ENCODE data around the gene ADCY5. TPM values are rescaled to one million over a fixed set of nuclear protein-coding genes. Genes with fewer than 3 reads are reported as not detected.

Gene ADCY5
- total RNA-seq, 2 donors from 2014 or later = not detected

DNA sequence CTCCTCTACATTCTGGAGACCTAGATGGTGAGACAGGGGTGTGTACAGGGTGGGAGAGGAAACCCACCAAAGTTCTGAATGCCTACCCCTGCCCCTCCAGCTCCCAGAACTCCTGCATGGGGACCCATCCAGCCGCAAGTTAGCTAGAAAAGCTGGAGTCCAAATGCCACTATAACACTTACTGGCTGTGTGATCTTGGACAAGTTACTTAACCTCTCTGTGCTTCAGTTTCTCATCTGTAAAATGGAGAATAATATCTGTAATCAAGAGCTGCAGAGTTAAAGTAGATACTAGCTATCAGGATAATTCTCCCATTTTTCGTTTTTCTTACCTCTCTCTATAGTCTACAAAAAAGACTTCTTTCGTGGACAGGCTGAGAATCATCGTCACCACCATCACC is 63.4 kb downstream of the ADCY5 start:
- Mint-ChIP-seq H3K9me3 (no peaks in the 10 kb centered on the region), H3K36me3 (ENCODE audit: low read depth) (no peaks in the 10 kb centered on the region), H3K4me1 (no peaks in the 10 kb centered on the region)

DNA sequence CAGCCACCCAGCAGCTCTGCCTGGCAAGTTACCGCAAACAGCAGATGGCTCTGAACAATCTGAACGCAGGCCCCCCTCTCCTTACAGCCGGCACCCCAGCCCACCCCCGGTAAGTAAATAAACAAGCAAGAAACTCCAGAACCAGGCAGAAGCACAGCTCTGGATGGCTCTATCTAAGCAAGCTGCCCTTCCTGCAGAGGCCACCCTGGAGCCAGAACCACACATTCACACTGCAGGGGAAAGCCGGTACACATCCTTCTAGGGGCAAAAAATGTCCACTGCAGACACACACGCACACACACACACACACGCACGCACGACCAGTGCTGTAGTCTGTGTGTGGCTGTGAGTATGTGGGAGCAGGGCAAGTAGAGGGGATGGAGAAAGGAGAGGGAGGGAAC is 63.9 kb downstream of the ADCY5 start:
- Mint-ChIP-seq H3K9me3 (no peaks in the 10 kb centered on the region), H3K36me3 (ENCODE audit: low read depth) (no peaks in the 10 kb centered on the region), H3K27me3 (peaks cover 29% of the 10 kb centered on the region), H3K27ac (no peak overlapping the region), H3K4me3 (no peak overlapping the region), H3K4me1 (no peaks in the 10 kb centered on the region)
- ATAC-seq (replicated peaks) = no peak

More for the DNA sequence above, 63.4 kb downstream of the ADCY5 start:
- Mint-ChIP-seq H3K4me3 (no peak overlapping the region), H3K27me3 (peaks cover 29% of the 10 kb centered on the region), H3K27ac (no peak overlapping the region)
- no peak for ATAC-seq (replicated peaks)

DNA sequence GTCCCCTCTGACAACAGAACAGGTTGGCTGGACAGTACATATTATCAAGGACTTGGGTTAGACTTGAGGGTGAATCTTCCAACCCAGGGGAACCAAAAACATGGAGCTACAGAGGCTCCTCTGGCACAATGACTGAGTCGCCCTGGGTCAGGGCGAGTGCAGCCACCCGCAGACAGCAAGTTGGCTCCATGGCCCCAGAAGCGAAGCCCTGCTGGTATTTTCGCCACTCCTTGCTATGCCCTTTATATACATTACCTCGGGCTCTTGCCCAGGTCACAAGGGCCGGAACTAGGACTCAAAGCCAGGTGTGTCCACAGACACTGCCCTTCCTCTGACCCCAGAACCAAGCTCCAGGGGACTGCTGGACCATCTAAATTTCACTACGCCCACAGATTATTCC is 64.6 kb downstream of the ADCY5 start:
- Mint-ChIP-seq H3K4me1 (no peaks in the 10 kb centered on the region), H3K27me3 (peaks cover 29% of the 10 kb centered on the region), H3K27ac (no peak overlapping the region), H3K9me3 (no peaks in the 10 kb centered on the region), H3K36me3 (ENCODE audit: low read depth) (no peaks in the 10 kb centered on the region), H3K4me3 (no peak overlapping the region)
- no peak for ATAC-seq (replicated peaks)

DNA sequence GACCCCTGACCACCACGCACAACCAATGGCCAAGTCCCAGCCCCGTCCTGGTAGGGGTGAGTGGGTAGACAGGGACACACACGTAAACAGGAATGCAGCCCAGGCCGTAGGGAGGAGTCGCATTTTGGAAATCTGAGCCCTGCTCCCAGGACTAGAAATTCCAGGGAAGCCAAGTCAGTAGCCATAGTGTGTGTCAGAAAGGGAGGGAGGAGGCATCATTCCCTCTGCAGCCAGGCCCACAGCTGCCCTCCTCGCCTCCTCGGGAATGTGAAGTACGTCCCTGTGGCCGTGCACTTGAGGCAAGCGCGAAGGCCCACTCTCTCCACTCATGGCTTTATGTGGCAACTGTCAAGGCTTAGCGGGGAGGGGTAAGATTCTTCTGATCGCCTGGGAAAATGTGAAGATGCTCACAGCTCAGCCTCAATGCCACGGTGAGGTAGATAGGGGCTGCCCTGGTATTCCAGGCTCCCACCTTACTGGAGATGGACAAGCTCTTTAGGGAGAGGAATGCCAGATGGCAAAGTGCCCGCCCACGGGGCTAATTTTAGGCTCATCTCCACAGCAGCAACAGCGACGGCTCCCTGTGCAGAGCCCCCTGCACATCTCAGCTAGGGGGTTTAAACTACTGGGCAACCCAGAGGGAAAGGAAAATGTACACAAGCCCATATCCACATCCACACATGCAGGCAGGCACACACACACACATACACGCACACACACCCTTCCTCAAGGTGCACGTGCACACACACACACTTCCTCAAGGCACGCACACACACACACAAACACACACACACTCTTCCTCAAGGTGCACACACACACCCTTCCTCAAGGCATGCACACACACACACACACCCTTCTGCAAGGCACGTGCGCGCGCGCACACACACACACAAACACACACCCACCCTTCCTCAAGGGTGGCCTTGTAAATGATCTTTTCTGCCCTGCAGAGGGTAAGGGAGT is 65.5 kb downstream of the ADCY5 start:
- ATAC-seq (replicated peaks) = no peak
- no peaks in the 10 kb centered on the region for H3K9me3 Mint-ChIP-seq
- no peaks in the 10 kb centered on the region for H3K36me3 Mint-ChIP-seq (ENCODE audit: low read depth)
- H3K27me3 Mint-ChIP-seq = peaks cover 27% of the 10 kb centered on the region
- H3K4me3 Mint-ChIP-seq = no peak overlapping the region
- H3K4me1 Mint-ChIP-seq = no peaks in the 10 kb centered on the region
- no peak overlapping the region for H3K27ac Mint-ChIP-seq

DNA sequence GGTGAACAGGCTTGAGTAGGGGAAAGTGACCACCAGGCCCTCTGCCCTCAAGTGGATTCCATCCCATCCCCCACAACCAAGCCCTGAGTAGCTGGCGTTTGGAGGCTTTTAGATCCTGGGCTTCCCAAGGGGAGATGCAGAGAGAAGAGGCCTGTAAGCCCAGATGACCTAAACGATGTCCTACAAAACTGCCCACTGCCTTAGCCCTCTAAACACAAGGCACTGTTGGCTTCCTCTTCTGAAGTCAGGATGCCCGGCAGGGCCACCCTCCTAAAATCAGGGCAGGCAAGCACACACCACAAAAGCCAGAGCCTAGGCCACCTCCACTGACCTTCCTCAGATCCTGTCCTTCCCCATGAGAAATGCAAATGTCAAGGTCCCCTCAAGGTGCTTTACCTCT is 68.6 kb downstream of the ADCY5 start:
- Mint-ChIP-seq H3K4me3 (no peak overlapping the region), H3K27ac (no peak overlapping the region), H3K27me3 (peaks cover 17% of the 10 kb centered on the region), H3K9me3 (no peaks in the 10 kb centered on the region), H3K36me3 (ENCODE audit: low read depth) (no peaks in the 10 kb centered on the region), H3K4me1 (no peaks in the 10 kb centered on the region)
- no peak for ATAC-seq (replicated peaks)

DNA sequence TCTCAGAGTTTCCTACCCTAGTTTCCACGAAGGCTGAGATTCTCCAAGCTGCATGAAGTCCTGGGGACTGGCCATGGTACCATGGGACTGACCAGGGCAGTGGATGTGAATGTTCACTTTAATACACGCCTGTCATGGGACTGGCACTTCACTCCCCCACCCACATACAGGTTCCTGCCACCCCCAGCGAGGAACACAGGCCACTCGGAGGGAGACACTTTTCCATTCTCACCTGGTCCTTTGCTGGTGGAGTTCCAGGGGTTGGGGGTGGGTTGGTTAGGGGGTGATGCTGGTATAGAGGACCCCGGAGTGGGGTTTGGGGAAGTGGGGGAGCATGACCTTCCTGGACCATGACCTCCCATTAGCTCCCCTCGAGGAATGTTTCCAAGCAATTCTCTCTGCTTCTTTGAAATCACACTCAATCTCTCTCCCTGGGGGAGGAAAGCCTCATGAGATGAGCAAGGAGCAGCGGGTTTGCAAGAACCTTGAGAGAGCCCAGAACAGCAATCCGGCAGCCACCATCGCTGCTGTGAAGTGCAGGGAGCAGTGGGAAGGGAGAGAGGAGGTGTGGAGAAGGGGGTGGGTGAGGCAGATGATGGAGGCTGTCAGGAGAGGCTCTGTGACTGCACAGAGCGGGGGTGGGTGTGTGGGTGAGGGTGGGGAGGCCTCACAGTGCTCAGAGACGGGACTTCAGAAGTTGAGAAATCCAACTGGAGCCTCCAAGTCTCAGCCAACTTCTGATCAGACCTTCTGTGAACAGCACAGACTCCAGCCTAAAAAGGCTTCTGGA is 69.7 kb downstream of the ADCY5 start:
- ATAC-seq (replicated peaks) = no peak
- no peak overlapping the region for H3K27ac Mint-ChIP-seq
- H3K27me3 Mint-ChIP-seq = peaks cover 9% of the 10 kb centered on the region
- no peaks in the 10 kb centered on the region for H3K4me1 Mint-ChIP-seq
- no peak overlapping the region for H3K4me3 Mint-ChIP-seq
- no peaks in the 10 kb centered on the region for H3K36me3 Mint-ChIP-seq (ENCODE audit: low read depth)
- H3K9me3 Mint-ChIP-seq = no peaks in the 10 kb centered on the region

DNA sequence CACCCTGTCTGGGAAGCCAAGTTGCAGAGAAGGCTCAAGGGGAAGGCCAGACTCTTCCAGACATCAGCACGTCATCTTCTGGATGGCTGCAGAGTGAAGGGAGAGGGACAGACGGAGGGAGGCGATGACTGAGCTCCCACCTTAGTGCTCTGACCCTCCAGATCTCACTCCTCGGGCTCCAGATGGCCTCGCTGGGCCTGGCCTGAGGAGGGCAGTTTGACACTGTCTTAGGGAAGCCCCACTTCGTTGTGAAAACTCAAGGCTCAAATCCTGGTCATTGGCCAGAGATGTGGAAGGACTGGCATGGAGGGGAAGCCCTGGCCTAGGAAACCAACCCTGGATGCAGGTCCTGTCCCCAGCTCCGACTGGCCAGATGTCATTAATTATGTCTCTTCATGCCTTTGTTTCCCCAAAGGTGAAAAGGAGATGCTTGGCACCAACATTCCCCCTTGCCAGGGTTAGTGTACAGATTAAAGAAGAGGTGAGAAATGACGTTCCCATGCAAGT is 70.4 kb downstream of the ADCY5 start:
- H3K9me3 Mint-ChIP-seq = no peaks in the 10 kb centered on the region
- H3K27ac Mint-ChIP-seq = no peak overlapping the region
- peaks cover 6% of the 10 kb centered on the region for H3K27me3 Mint-ChIP-seq
- no peak for ATAC-seq (replicated peaks)
- H3K36me3 Mint-ChIP-seq (ENCODE audit: low read depth) = no peaks in the 10 kb centered on the region
- H3K4me3 Mint-ChIP-seq = no peak overlapping the region
- no peaks in the 10 kb centered on the region for H3K4me1 Mint-ChIP-seq

DNA sequence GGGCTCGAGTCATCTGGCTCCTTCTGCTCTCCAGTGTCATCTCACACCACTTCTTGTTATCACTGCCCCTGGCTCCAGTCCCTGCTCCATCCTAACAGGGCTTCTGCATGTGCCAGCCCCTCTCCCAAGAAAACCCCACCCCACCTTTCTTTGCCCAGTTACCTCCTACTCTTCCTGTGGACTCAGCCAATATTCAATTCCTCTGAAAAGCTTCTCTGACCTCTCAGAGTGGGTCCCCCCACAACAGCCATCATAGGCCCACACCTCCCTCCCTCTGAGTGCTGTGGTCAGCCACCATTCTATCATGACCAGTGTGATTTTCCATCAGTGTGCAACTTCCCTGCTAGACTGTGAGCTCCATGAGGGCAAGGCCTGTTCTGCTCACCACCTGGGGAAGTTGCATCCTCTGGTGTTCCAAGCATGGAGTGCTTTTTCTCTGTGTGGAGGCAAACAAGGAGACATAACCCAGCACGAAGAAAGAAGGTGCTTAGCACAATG is 71.6 kb downstream of the ADCY5 start:
- H3K4me1 Mint-ChIP-seq = no peaks in the 10 kb centered on the region
- peaks cover 6% of the 10 kb centered on the region for H3K27me3 Mint-ChIP-seq
- no peaks in the 10 kb centered on the region for H3K9me3 Mint-ChIP-seq
- H3K4me3 Mint-ChIP-seq = no peak overlapping the region
- no peak overlapping the region for H3K27ac Mint-ChIP-seq
- ATAC-seq (replicated peaks) = no peak
- no peaks in the 10 kb centered on the region for H3K36me3 Mint-ChIP-seq (ENCODE audit: low read depth)

DNA sequence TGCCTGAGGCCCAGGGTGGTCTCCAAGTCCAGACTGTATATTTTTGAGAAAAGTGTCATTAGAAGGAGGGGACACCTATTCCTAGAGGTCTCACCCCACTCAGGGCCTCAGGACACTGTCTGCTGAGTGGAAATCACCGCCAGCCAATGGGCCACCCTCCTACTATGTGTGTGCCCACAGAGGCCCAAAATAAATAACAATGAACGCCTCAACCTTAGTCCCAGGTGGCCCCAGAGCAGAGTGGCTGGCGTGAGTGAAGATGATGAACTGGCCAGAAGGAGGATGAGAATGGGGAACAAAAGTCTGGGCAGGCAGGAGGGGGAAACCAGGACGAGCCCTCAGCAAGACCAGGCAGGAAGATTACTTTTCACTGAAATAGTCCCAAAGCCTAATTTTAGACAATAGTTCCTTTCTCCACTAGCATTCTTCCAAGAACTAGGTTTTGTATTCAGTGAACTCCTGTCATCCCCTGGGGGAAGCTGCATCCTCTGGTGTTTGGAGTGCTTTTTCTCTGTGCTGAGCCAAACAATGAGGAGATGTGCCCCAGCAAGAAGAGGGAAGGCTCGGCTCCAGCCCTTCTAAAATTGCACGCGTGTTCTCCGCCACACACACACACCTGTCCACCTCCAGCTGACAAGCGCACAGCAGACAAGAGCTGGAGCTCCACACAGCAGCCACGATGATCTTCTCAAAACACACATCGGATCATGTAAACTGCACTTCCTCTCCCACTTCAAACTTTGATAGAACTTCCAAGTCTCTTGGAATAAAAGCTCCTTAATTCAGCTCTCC is 72.2 kb downstream of the ADCY5 start:
- no peaks in the 10 kb centered on the region for H3K36me3 Mint-ChIP-seq (ENCODE audit: low read depth)
- no peak for ATAC-seq (replicated peaks)
- no peak overlapping the region for H3K27ac Mint-ChIP-seq
- no peak overlapping the region for H3K4me3 Mint-ChIP-seq
- H3K4me1 Mint-ChIP-seq = no peaks in the 10 kb centered on the region
- H3K9me3 Mint-ChIP-seq = no peaks in the 10 kb centered on the region
- peaks cover 6% of the 10 kb centered on the region for H3K27me3 Mint-ChIP-seq

DNA sequence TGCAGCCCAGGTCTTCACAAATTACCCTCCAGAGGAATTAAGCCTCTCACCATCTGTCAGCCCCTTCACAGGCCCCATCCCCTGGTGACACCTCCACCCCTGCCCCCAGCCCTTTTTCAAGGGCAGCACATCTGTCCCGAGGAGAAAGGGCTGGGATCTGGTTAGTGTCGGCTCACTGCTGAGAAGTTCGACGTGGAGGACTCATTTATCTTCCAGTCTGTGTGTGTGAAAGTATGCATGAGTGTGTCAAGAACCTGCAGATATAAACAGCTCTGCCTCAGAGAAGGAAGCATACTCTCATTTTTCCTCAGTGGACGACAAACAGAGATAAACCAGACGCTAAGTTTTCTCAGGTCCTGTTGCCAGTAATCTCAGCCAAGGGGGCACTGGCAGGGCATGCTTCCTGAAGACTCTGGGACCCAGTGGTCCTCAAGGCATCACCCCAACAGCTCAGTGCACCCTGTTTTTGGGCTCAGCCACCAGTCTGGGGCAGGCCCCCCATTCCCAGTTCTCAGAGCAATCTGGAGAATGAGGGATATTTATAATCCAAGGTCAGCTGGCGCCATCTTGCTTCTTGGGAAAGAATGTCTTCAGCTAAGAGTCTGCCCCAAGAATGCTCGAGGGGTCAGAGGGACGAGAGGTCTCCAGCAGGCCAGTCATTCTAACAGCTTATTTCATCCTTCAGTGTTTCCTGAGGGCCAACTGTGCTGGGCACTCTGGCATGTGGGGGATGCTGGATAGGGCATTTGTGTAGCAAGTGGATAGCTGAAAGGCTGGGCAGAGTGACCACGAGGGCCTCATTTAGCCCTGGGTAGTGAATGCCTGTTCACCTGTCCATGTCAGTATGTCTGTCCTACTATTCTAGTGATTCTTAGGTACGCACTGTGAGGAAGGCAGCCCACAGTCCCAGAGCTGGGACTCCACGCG is 73.6 kb downstream of the ADCY5 start:
- Mint-ChIP-seq H3K9me3 (no peaks in the 10 kb centered on the region), H3K27me3 (peaks cover 6% of the 10 kb centered on the region), H3K4me1 (no peaks in the 10 kb centered on the region), H3K36me3 (ENCODE audit: low read depth) (no peaks in the 10 kb centered on the region), H3K4me3 (no peak overlapping the region), H3K27ac (no peak overlapping the region)
- no peak for ATAC-seq (replicated peaks)

DNA sequence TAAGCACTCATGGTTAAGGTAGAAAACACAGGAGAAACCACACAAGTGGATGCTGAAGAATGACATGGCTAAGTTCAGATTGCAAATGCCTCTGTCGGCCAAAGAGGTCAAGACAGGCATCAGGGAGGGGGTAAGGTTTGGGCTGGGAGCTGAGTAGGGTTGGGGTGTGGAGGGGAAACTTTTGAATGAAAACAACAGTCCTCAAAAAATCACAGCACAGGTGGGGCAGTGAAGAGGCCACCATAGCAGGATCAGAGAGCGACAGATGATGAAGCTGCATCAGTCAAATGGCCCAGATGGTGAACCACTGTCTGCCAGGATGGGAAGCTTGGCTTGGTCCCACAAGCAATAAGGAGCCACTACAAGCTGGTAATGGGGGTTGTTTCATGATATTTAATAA is 74.9 kb downstream of the ADCY5 start:
- no peak for ATAC-seq (replicated peaks)
- Mint-ChIP-seq H3K27ac (no peak overlapping the region), H3K9me3 (no peaks in the 10 kb centered on the region), H3K4me1 (no peaks in the 10 kb centered on the region), H3K36me3 (ENCODE audit: low read depth) (no peaks in the 10 kb centered on the region), H3K27me3 (peaks cover 6% of the 10 kb centered on the region), H3K4me3 (no peak overlapping the region)

DNA sequence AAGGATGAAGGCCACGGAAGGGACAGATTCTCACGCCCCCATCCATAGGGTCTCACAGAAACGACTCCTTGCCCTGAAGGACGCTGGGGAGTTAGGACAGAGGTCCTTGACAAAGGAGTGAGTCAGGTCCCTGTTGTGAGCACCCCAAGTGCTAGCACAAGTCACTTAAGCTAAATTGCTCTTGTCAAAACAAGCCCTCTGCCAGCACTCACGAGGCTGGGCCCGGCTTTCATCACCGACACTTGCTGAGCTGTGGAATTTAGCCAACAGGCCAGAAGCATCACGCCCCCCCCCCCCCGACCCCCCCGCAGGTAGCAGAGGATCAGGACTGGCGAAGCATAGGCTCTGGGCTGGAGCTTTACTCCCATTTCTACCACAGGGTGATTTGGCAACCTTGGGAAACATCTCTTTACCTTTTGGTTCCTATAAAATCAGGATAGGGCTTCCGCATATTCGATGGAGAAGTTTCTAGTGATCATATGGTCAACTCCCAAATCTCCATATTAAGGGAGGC is 75.4 kb downstream of the ADCY5 start:
- H3K4me3 Mint-ChIP-seq = no peak overlapping the region
- no peaks in the 10 kb centered on the region for H3K36me3 Mint-ChIP-seq (ENCODE audit: low read depth)
- no peak for ATAC-seq (replicated peaks)
- H3K9me3 Mint-ChIP-seq = no peaks in the 10 kb centered on the region
- H3K27me3 Mint-ChIP-seq = peaks cover 6% of the 10 kb centered on the region
- no peaks in the 10 kb centered on the region for H3K4me1 Mint-ChIP-seq
- H3K27ac Mint-ChIP-seq = no peak overlapping the region

Measured in activated T-helper 17 cell treated with anti-CD3 and anti-CD28 coated beads, Interleukin-2, amount 50 U/mL, for 72 hours (primary cell).